Measurements from ENCODE around the gene C5orf46.

- no peak for TF ChIP-seq CTCF (IDR thresholded peaks at IDR 0.05; ENCODE audit: low read depth, low read length, poor library complexity, severe bottlenecking)
- TF ChIP-seq EZH2phosphoT487 (IDR thresholded peaks at IDR 0.05; ENCODE audit: borderline replicate concordance, low read length): no peak
Observed at GRCh38 chr5:147863454-147864158, 42.7 kb downstream of the C5orf46 start.

All from DOHH2 (cell line).